Measurements from ENCODE around the gene HARBI1. TPM values are rescaled to one million over a fixed set of nuclear protein-coding genes. Genes with fewer than 3 reads are reported as not detected.

The HARBI1 gene
- 1 to 10 TPM; 1.6 to 9.1 (median 3.5) TPM for total RNA-seq

- peak within 1 kb of the TSS; percentile 86 to 90 (median 88) for H3K4me3 ChIP-seq
- intact Hi-C loops (cut with DNase I; ENCODE audit: low total_unique reads) = no loop called here
- H3K4me1 ChIP-seq = peaks cover 3 to 6% of the 10 kb centered on the region in 2 donors
- H3K36me3 ChIP-seq = no peaks in the 10 kb centered on the region
- TF ChIP-seq POLR2A (IDR thresholded peaks at IDR 0.05) = no peak
- TF ChIP-seq POLR2AphosphoS5 (IDR thresholded peaks at IDR 0.05) = peak; percentile 33 to 64 (median 54)
- peak; percentile 62 to 78 (median 68) for TF ChIP-seq CTCF (IDR thresholded peaks at IDR 0.05)
- H3K27me3 ChIP-seq = no peaks in the 10 kb centered on the region
- no peaks in the 10 kb centered on the region for H3K9me3 ChIP-seq
- H3K27ac ChIP-seq = peak within 1 kb of the TSS; percentile 98 to 99
- DNase-seq (ENCODE audit: low spot score in 2 of 2) = peak; percentile 85 to 88
Observed at GRCh38 chr11:46617134-46617971, at the start of gene HARBI1, which contains the start of gene ATG13. HARBI1 (minus strand) TSS chr11:46617227; CDS start chr11:46616237, 990 bp downstream. ATG13 (plus strand) TSS chr11:46617553; CDS start chr11:46644292, 26,739 bp downstream.

- no peak for DNase-seq (ENCODE audit: low spot score in 2 of 2)
- intact Hi-C loops (cut with DNase I; ENCODE audit: low total_unique reads) = no loop called here
- Histone ChIP-seq H3K27me3 (no peaks in the 10 kb centered on the region), H3K4me1 (no peaks in the 10 kb centered on the region), H3K4me3 (no peak overlapping the region), H3K9me3 (no peaks in the 10 kb centered on the region), H3K36me3 (peaks cover 5% of the 10 kb centered on the region), H3K27ac (peak overlapping the region; percentile 2 to 83)
- TF ChIP-seq POLR2AphosphoS5 (IDR thresholded peaks at IDR 0.05) = no peak
- TF ChIP-seq POLR2A (IDR thresholded peaks at IDR 0.05) = no peak
- TF ChIP-seq CTCF (IDR thresholded peaks at IDR 0.05) = no peak
Observed at GRCh38 chr11:46666516-46666915, 49.5 kb upstream of the HARBI1 start.

GRCh38 chr11:46665356-46665755 is 48.3 kb upstream of the HARBI1 start:
- no peaks in the 10 kb centered on the region for H3K27me3 ChIP-seq
- H3K4me1 ChIP-seq = no peaks in the 10 kb centered on the region
- intact Hi-C loops (cut with DNase I; ENCODE audit: low total_unique reads) = no loop called here
- H3K36me3 ChIP-seq = peaks cover 5% of the 10 kb centered on the region
- peak overlapping the region in 1 of 2 donors; percentile 75 for H3K27ac ChIP-seq
- TF ChIP-seq POLR2AphosphoS5 (IDR thresholded peaks at IDR 0.05) (no peak), POLR2A (IDR thresholded peaks at IDR 0.05) (no peak), CTCF (IDR thresholded peaks at IDR 0.05) (no peak)
- H3K4me3 ChIP-seq = no peak overlapping the region
- H3K9me3 ChIP-seq = no peaks in the 10 kb centered on the region
- no peak for DNase-seq (ENCODE audit: low spot score in 2 of 2)

GRCh38 chr11:46664612-46665011 is 47.6 kb upstream of the HARBI1 start:
- no peaks in the 10 kb centered on the region for H3K4me1 ChIP-seq
- no peak overlapping the region for H3K4me3 ChIP-seq
- peaks cover 10% of the 10 kb centered on the region for H3K36me3 ChIP-seq
- no peaks in the 10 kb centered on the region for H3K27me3 ChIP-seq
- DNase-seq (ENCODE audit: low spot score in 2 of 2) = no peak
- intact Hi-C loops (cut with DNase I; ENCODE audit: low total_unique reads) = no loop called here
- H3K9me3 ChIP-seq = no peaks in the 10 kb centered on the region
- TF ChIP-seq POLR2AphosphoS5 (IDR thresholded peaks at IDR 0.05) (no peak), POLR2A (IDR thresholded peaks at IDR 0.05) (no peak), CTCF (IDR thresholded peaks at IDR 0.05) (no peak)
- peak overlapping the region in 1 of 2 donors; percentile 75 for H3K27ac ChIP-seq

- Histone ChIP-seq H3K36me3 (peaks cover 11% of the 10 kb centered on the region), H3K4me1 (no peaks in the 10 kb centered on the region), H3K4me3 (no peak overlapping the region), H3K9me3 (no peaks in the 10 kb centered on the region), H3K27me3 (no peaks in the 10 kb centered on the region), H3K27ac (no peak overlapping the region)
- no peak for DNase-seq (ENCODE audit: low spot score in 2 of 2)
- no peak for TF ChIP-seq POLR2AphosphoS5 (IDR thresholded peaks at IDR 0.05)
- no peak for TF ChIP-seq POLR2A (IDR thresholded peaks at IDR 0.05)
- no peak for TF ChIP-seq CTCF (IDR thresholded peaks at IDR 0.05)
- intact Hi-C loops (cut with DNase I; ENCODE audit: low total_unique reads) = no loop called here
Observed at GRCh38 chr11:46663277-46663940, 46.4 kb upstream of the HARBI1 start.

Measured in breast epithelium (tissue), 4 donors.